Measurements from ENCODE around the gene B3GALT5.
"Not testable (repeated sequence)": the region's sequence is repeated elsewhere in the genome, so short reads cannot be mapped to it uniquely, and the experiment has no call there.

Gene B3GALT5

GRCh38 chr21:39686646-39687468, 74.1 kb downstream of the B3GALT5 start:
- no peak for TF ChIP-seq CTCF (conservative IDR thresholded peaks at IDR 0.05; ENCODE audit: low read depth, low read length)
- no peak for DNase-seq (ENCODE audit: low read depth)
- no peak overlapping the region for H3K4me3 ChIP-seq (ENCODE audit: low read length)

- TF ChIP-seq CTCF (conservative IDR thresholded peaks at IDR 0.05; ENCODE audit: low read depth, low read length), result no peak
- DNase-seq (ENCODE audit: low read depth), result no peak
- no peak overlapping the region for H3K4me3 ChIP-seq (ENCODE audit: low read length)
These were observed 75.3 kb downstream of the B3GALT5 start for GRCh38 chr21:39688010-39688409.

- not testable (repeated sequence) for H3K4me3 ChIP-seq (ENCODE audit: low read length); DNase-seq (ENCODE audit: low read depth)
These were observed 77.1 kb downstream of the B3GALT5 start for GRCh38 chr21:39689860-39690259.

GRCh38 chr21:39690454-39690853, 77.7 kb downstream of the B3GALT5 start:
- no peak for TF ChIP-seq CTCF (conservative IDR thresholded peaks at IDR 0.05; ENCODE audit: low read depth, low read length)
- DNase-seq (ENCODE audit: low read depth), result no peak
- H3K4me3 ChIP-seq (ENCODE audit: low read length), result no peak overlapping the region

GRCh38 chr21:39694750-39695149, 82.0 kb downstream of the B3GALT5 start:
- no peak overlapping the region for H3K4me3 ChIP-seq (ENCODE audit: low read length)
- TF ChIP-seq CTCF (conservative IDR thresholded peaks at IDR 0.05; ENCODE audit: low read depth, low read length), result no peak
- DNase-seq (ENCODE audit: low read depth), result no peak

GRCh38 chr21:39696196-39696595, 83.5 kb downstream of the B3GALT5 start:
- H3K4me3 ChIP-seq (ENCODE audit: low read length), result no peak overlapping the region
- TF ChIP-seq CTCF (conservative IDR thresholded peaks at IDR 0.05; ENCODE audit: low read depth, low read length), result no peak
- DNase-seq (ENCODE audit: low read depth), result no peak

- H3K4me3 ChIP-seq (ENCODE audit: low read length), result no peak overlapping the region
These were observed 83.9 kb downstream of the B3GALT5 start for GRCh38 chr21:39696618-39697017.

More at GRCh38 chr21:39696618-39697017, 83.9 kb downstream of the B3GALT5 start:
- TF ChIP-seq CTCF (conservative IDR thresholded peaks at IDR 0.05; ENCODE audit: low read depth, low read length), result no peak
- DNase-seq (ENCODE audit: low read depth), result peak; percentile 10
